Gastroesophageal sphincter (tissue), 4 donors: ENCODE data around the gene RINL. TPM values are rescaled to one million over a fixed set of nuclear protein-coding genes. Genes with fewer than 3 reads are reported as not detected.
A peak's percentile ranks its signal among the peaks of the same experiment; 100 is the strongest.

ENCODE experiments used
- ATAC-seq: fragments of 150-250 bp; one replicate; pipeline ENCODE4 v1.9.1; 2016; ENCODE audit warnings: mild to moderate bottlenecking, moderate library complexity
- H3K27ac ChIP-seq, 4 donors: fragments of 200-600 bp; sonication (generic) in 3 of 4; 1 replicate in 3 of 4; 2 replicates in 1 of 4; pipeline ENCODE4 v1.5.1; 2016 to 2019
- H3K27me3 ChIP-seq: fragments of 200-600 bp; sonication (generic); one replicate; pipeline ENCODE4 v1.5.1; 2019
- H3K36me3 ChIP-seq, 2 donors: fragments of 200-600 bp; sonication (generic); one replicate each; pipeline ENCODE4 v1.5.1; 2019; ENCODE audit warnings: control low read depth in 1 of 2
- H3K4me1 ChIP-seq, 3 donors: fragments of 200-600 bp; sonication (generic); 1 replicate in 2 of 3; 2 replicates in 1 of 3; pipeline ENCODE4 v1.5.1; 2016 to 2019; ENCODE audit warnings: control low read depth in 2 of 3
- H3K4me3 ChIP-seq, 2 donors: fragments of 200-600 bp; sonication (generic); one replicate each; pipeline ENCODE4 v1.5.1; 2019; ENCODE audit warnings: mild to moderate bottlenecking in 1 of 2, moderate library complexity in 1 of 2
- H3K9me3 ChIP-seq, 3 donors: fragments of 200-600 bp; sonication (generic); one replicate each; pipeline ENCODE4 v1.5.1; 2017 to 2019; ENCODE audit warnings: control low read depth in 2 of 3
- CTCF ChIP-seq, 4 experiments: fragments of 200-600 bp in 2 of 4; fragments of 450-650 bp in 2 of 4; sonication (generic) in 1 of 4; IDR thresholded peaks; one replicate each; pipeline ENCODE4 v1.5.1; 2017 to 2019; ENCODE audit warnings: antibody characterized with exemption in 4 of 4, mild to moderate bottlenecking in 2 of 4, moderate library complexity in 2 of 4
- EP300 ChIP-seq: sonication (generic); formaldehyde crosslinking; IDR thresholded peaks from one replicate; pipeline ENCODE4 v1.6.1; 2017; ENCODE audit warnings: antibody characterized with exemption, mild to moderate bottlenecking
- POLR2A ChIP-seq, 2 donors: fragments of 450-650 bp; IDR thresholded peaks; one replicate each; pipeline ENCODE4 v1.6.1; 2017; ENCODE audit warnings: antibody characterized with exemption in 2 of 2, mild to moderate bottlenecking in 2 of 2, moderate library complexity in 1 of 2
- POLR2AphosphoS5 ChIP-seq: sonication (generic); formaldehyde crosslinking; IDR thresholded peaks from one replicate; pipeline ENCODE4 v1.6.1; 2017; ENCODE audit warnings: antibody characterized with exemption
- WGBS, 2 donors: methylation state at CpG; one replicate each; pipeline ENCODE4 v1.1.5; 2018; ENCODE audit warnings: low coverage in 1 of 2; 5-methylcytosine and 5-hydroxymethylcytosine counted together
- total RNA-seq, 4 donors: library from RNA; depleted of rRNA; stranded (reverse); fragments of >200 nt; gene quantifications; one replicate each; pipeline ENCODE4 v1.1.0, GENCODE V29; 2016

RINL gene, protein sequence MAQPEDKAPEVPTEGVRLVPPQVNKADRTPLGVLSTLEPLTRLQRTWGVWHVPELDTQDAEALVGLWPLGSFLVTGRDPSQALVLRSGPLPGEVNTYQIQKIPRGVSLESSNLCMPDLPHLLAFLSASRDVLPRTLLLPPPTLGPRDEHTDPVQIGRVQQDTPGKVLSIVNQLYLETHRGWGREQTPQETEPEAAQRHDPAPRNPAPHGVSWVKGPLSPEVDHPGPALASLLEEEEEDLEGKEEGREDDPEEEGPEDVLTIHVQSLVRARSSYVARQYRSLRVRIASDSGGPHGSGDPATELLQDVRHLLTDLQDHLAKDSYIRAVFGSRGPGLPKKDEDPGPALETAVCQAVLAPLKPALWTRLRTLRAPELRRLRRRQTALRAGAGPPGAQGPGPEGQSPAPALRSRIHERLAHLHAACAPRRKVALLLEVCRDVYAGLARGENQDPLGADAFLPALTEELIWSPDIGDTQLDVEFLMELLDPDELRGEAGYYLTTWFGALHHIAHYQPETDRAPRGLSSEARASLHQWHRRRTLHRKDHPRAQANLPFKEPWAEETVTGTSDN
- total RNA-seq, result 1 to 10 TPM; 1.2 to 8.2 (median 4.1) TPM

DNA sequence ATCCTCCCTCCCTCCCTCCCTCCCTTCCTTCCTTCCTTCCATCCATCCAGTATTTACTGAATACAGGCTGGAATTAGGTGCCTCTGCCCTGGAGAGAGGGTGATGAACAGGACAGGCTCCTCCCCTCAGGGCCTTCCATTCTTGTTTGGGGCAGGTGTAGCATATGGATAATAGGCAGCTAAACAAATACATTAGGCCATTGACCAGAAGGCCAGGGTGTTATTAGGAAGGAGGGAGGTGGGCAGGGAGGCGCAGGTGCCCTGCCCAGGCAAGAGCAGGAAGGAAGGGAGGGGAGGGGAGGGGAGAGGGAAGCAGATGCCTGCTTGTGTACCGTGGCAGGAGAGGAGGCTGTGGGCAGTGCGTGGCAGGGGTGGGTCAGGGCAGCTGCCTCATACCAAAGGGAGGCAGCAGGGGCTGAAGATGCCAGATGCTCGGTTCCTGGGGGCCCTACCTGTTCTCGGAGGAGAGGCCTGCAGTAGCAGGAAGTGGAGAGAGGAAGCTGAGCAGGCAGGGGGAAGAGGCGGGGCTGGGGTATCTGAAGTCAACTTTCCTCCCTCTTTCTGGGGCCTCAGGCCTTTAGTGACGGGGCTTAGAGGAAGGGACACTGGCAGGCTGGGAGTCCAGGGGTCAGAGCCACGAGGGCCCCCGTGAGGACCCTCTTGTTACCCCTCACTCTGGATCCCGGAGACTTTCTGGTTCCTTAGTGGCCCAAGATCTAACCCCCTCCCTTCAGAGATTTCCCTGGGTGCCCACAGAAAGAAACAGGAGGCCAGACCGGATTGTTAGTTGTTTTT lies at the start of gene RINL:
Gene RINL (minus strand): TSS at position 495 of the 794 bp plus-strand sequence. CDS start 1,533 bp downstream, outside the sequence.
- Histone ChIP-seq H3K36me3 (peaks cover 0 to 46% of the 10 kb centered on the region in 2 donors), H3K27ac (peak within 1 kb of the TSS in 3 of 4 donors; percentile 3 to 43 (median 41)), H3K9me3 (no peaks in the 10 kb centered on the region), H3K4me1 (peaks cover 0 to 14% (median 3%) of the 10 kb centered on the region in 3 donors), H3K27me3 (no peaks in the 10 kb centered on the region), H3K4me3 (peak within 1 kb of the TSS in 1 of 2 donors; percentile 3)
- TF ChIP-seq POLR2AphosphoS5 (no peak), EP300 (no peak), POLR2A (IDR thresholded peaks at IDR 0.05) (no peak), CTCF (IDR thresholded peaks at IDR 0.05) (no peak)
- 39 to 40% methylated on average over 1 to 10 of the region's 11 CpGs for WGBS, 2 donors
- peak; percentile 11 for ATAC-seq

DNA sequence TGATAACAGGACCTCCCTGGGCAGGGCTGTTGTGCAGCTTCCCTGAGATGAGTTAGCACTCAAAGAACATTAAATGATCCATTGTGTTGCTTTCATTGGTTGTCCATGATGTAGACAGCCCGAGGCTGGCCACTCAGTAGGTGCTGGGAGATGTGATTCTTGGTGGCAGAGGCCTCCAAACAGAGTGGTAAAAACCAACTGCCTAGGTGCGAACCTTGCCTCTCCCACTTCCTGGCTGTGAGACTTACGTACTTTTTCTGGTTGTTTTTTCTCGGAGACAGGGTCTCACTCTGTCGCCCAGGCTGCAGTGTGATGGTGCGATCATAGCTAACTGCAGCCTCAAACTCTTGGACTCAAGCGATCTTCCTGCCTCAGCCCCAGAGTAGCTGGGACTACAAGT lies 46.3 kb upstream of the RINL start:
- TF ChIP-seq POLR2AphosphoS5 (no peak), CTCF (IDR thresholded peaks at IDR 0.05) (no peak), EP300 (no peak)
- peaks cover 0 to 52% of the 10 kb centered on the region in 2 donors for H3K36me3 ChIP-seq
- no peak for ATAC-seq

GRCh38 chr19:38922482-38922881 lies 44.4 kb upstream of the RINL start:
- no peak overlapping the region for H3K4me3 ChIP-seq
- H3K36me3 ChIP-seq, result peaks cover 0 to 50% of the 10 kb centered on the region in 2 donors

More for the DNA sequence above, 46.3 kb upstream of the RINL start:
- H3K4me1 ChIP-seq, result peaks cover 0 to 5% (median 0%) of the 10 kb centered on the region in 3 donors
- H3K27ac ChIP-seq, result no peak overlapping the region
- H3K4me3 ChIP-seq, result no peak overlapping the region
- WGBS, 2 donors, result 87% methylated on average over 4 of the region's 7 CpGs; no CpG with 5 or more reads in 1 of the 2 donors
- no peaks in the 10 kb centered on the region for H3K9me3 ChIP-seq
- H3K27me3 ChIP-seq, result no peaks in the 10 kb centered on the region

More at GRCh38 chr19:38922482-38922881, 44.4 kb upstream of the RINL start:
- no peak for ATAC-seq
- no peaks in the 10 kb centered on the region for H3K27me3 ChIP-seq
- H3K9me3 ChIP-seq, result no peaks in the 10 kb centered on the region
- H3K4me1 ChIP-seq, result no peaks in the 10 kb centered on the region
- H3K27ac ChIP-seq, result no peak overlapping the region
- TF ChIP-seq CTCF (IDR thresholded peaks at IDR 0.05) (no peak), POLR2A (IDR thresholded peaks at IDR 0.05) (no peak), POLR2AphosphoS5 (no peak)
- WGBS, 2 donors, result 79 to 100% methylated on average over 1 to 3 of the region's 5 CpGs
